GM18909 (cell line): ENCODE data around the gene CARHSP1.
"Not testable (repeated sequence)": the region's sequence is repeated elsewhere in the genome, so short reads cannot be mapped to it uniquely, and the experiment has no call there.

Source experiments
- ATAC-seq: cut with Tn5 transposase; IDR thresholded peaks from one replicate; pipeline ENCODE4 v1.9.1; 2021; ENCODE audit warnings: mild to moderate bottlenecking; ENCODE audit not compliant: unreplicated experiment, poor library complexity

Gene CARHSP1

DNA sequence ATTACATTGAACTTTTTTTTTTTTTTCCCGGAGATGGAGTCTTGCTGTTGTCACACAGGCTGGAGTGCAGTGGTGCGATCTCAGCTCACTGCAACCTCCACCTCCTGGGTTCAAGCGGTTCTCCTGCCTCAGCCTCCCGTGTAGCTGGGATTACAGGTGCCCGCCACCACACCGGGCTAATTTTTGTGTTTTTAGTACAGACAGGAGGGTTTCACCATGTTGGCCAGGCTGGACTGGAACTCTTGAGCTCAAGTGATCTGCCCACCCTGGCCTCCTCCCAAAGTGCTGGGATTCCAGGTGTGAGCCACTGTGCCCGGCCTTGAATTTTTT lies 5.0 kb upstream of the CARHSP1 start:
- ATAC-seq, result not testable (repeated sequence)

DNA sequence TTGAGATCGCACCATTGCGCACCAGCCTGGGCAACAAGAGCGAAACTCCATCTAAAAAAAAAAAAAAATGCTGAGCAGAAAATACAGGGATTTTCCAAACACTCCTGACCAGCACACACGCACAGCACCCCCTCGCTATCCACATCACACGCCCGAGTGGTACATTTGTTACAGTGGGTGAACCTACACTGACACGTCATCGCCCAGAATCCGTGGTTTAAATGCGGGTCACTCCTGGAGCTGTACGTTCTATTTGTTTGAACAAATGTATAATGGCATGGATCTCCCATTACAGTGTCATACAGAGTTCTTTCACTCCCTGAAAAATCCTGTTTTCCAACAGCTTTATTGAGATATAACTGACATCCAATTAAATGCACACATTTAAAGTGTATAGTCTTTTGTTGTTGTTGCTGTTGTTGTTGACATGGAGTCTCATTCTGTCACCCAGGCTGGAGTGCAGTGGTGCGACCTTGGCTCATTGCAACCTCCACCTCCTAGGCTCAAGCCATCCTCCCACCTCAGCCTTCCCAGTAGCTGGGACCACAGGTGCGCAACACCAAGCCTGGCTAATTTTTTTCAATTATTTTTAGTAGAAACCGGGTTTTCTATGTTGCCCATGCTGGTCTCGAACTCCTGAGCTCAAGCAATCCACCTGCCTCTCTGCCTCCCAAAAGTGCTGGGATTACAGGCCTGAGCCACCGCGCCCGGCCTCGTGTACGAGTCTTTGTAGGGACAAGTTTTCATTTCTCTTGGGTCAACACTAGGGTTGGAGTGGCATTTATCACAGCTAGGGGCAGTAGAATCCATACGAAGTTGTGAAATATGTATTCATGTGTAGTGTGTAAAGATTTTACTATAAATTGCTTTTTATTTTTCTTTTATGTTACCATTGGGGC lies 4.4 kb upstream of the CARHSP1 start:
- no peak for ATAC-seq

DNA sequence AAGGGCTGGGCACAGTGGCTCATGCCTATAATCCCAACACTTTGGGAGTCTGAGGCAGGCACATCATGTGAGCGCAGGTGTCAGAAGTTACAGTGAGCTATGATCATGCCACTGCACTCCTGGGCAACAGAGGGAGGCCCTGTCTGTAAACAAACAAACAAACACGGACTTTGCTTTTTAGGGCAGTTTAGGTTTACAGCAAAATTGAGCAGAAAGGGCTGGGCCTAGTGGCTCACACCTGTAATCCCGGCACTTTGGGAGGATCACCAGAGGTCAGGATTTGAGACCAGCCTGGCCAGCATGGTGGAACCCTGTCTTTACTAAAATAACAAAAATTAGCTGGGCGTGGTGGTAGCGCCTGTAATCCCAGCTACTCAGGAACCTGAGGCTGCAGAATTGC lies 3.3 kb upstream of the CARHSP1 start:
- ATAC-seq, result no peak

DNA sequence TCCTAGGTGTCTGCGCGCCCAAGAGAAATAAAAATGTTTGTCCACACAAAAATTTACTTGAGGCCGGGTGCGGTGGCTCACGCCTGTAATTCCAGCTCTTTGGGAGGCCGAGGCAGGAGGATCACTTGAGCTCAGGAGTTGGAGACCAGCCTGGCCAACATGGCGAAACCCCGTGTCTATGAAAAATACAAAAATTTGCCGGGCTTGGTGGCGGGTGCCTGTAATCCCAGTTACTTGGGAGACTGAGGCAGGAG lies 1.1 kb upstream of the CARHSP1 start:
- ATAC-seq, result not testable (repeated sequence)

DNA sequence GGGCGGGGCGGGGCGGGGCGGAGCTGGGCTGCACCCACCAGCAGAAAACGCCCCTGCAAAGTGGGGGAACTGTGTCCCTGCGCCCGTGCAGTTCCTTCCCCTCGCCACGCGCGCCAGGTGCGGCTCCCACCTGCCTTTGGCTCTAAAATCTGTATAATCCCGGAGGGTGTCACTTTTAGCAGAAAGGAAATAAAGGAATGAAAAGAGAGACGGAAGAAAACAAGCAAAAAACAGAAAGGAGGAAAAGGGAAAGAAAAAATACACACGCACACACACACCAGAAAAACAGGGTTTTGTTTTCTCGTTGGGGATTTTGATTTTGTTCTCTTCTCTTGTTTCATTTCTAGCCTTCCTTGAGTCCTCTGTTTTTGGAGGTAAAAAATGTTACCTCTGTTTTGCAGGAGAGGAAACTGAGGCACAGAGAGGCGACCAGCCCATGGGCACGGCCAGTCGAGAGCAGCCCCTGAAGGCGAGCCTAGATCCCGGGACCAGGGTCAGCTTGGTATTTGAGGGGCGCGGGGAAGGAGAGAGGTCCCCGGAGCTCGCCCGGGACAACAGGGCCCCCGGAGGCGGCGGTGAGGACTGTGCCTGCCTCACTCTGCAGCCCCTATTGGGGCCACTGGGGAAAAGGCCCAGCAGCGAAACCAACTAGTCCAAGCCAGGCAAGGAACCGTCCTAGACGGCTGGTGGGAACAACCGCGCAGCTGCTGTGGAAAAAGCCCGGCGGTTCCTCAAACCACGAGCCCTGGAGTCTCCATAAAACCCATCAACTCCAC lies 594 bp upstream of the CARHSP1 start:
- ATAC-seq, result no peak

DNA sequence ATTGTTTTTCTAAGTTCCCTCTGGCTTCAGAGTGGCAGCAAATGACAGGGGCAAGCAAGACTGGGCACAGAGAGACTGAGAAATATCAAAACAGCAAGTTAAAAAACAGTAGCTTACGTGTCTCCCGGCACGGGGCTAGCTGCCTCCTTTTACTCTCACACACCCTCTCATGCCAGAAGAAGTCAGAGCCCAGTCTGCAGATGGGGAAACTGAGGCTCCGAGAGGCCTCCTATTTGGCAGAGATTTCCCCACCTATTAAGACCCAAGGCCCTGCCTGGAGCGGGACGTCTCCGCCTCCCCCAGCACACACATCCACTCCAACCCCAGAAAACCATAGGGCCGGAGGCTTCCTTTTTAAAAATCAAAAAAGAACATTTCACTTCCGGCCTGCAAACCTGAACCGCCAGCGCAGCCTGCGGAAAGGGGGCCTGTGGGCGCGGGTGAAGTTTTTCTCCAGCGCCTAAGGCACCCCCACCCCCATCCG lies 832 bp downstream of the CARHSP1 start:
- ATAC-seq, result no peak

DNA sequence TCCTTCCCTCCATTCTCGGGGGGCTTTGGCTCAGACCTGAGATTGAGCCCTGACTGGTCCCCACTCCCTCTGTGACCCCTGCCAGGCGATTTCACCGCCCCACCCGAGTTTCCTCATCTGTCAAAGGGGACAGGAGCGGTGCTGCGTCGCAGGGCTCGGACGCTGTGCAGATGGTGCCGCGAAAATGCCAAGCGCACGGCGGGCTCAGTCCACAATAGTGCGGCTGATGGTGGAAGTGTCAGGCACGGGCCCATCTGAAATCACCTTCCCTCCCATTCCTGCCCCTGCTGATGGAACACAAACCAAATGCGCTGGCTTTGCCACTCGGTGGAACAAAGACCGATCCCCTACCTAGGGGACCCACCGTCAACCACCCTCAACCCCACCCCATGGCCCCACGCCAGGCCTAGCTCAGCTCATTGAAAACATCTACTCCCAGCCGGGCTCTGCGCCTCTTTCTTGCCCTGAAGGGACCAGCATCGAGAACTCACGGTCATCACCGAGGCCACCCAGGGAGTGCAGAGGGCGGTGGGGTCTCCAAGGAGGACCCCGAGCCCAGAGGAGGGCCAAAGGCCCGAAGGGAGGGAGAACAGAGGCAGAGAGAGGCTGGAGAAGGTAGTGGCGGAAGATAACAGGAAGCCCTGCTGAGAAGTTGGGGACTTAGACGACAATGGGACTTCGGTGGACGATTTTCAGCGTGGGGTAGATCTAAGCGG lies 1.4 kb downstream of the CARHSP1 start:
- ATAC-seq, result no peak

DNA sequence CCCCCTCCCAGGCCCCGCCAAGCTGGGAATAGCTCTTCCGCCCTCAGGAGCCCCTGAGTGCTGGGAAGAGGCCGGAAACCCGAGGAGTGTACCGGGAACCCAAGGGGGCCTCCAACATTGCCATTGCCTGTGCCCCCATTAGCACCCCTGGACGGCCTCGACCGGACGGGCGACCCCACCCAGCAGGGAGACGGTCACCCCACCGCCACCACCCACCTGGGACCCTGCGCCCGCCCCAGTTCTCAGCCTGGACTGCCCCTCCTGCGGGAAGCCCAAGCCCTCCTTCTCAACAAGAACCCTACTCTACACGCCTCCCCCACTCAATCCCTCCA lies 2.0 kb downstream of the CARHSP1 start:
- no peak for ATAC-seq

DNA sequence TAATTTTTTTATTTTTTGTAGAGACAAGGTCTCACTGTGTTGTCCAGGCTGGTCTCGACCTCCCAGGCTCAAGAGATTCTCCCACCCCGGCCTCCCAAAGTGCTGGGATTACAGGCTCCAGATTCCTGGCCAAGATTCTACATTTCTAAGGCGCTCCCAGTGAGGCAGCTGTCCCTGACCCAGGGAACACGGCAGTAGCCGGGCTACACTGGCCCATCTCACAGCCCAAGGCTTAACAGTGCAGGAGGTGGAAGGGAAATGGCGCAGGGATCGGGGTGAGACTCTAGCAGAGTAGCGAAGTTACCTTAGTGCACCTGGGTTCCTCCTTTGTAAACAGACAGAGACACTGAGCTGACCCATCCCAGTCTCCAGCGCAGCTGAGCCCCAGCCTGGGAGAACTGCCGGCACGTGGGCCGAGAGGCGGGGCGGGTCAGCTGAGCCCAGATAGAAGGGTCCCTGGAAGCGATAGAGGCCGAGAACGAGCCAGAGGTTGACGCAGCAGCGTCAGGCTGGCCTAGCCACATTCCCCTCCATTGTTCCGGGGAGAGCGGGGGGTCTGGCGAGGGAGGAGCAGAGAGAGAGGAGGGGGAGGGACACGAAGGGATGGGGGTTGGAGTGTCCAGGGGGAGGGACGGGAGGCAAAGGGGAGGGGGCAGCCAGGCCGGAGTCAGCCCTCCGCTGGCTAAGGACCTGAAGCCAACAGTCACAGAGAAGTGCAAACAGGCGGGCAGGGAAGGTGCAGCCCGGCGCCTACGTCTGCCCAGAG lies 2.5 kb downstream of the CARHSP1 start:
- ATAC-seq, result no peak

DNA sequence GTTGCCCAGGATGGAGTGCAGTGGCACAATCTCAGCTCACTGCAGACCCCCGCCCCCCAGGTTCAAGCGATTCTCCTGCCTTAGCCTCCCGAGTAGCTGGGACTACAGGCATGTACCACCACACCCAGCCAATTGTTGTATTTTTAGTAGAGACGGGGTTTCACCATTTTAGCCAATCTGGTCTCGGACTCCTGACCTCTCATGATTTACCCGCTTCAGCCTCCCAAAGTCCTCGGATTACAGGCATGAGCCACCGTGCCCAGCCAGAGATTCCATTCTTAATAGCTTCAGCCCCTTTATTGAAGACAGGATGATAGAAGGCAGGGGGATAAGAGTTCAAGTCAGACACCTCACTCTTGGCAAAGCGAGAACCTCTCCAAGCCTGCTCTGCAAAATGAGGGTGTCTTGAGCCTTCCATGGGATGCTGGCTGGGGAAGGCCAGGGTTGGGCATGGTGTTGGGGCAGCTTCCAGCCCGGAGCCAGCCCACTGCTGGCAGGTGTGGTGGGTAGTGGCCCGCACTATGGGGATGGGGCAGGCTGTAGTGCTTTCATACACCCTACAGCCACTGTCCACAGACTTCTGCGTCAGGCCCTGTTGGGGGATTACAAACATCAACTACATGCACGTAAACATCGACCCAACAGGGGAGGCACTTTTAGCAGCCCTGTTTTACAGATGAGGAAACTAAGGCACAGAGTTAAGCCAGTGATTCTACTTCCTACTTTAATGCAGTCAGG lies 3.5 kb downstream of the CARHSP1 start:
- no peak for ATAC-seq

DNA sequence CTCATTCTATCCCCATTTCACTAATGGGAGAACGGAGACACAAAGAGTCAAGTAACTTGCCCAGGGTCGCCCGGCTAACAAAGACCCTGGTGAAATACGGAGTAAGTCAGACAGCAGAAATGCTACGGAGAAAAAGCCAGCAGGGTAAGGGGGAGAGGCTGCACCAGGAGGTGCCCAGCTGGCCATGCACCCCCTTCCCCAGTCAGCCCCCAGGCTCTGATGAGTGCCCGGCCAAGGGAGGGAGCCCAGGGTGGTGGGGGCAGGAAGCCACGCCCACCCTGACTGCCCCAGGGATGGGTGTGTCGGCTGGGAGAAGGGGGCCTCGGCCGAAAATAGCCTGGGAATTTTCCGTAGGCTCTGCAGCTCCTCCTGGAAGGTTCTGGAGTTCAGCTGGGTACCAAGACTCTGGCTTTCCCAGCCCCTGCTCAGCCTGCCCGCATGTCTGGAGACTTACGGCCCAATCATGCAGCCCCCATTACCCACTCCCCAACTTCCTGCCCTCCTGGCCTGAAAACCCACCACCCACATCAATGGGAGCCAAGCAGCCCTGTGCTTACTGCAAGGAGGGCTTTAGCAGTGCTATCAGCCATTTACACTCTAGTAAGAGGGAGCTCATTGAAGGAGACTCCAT lies 4.2 kb downstream of the CARHSP1 start:
- no peak for ATAC-seq

DNA sequence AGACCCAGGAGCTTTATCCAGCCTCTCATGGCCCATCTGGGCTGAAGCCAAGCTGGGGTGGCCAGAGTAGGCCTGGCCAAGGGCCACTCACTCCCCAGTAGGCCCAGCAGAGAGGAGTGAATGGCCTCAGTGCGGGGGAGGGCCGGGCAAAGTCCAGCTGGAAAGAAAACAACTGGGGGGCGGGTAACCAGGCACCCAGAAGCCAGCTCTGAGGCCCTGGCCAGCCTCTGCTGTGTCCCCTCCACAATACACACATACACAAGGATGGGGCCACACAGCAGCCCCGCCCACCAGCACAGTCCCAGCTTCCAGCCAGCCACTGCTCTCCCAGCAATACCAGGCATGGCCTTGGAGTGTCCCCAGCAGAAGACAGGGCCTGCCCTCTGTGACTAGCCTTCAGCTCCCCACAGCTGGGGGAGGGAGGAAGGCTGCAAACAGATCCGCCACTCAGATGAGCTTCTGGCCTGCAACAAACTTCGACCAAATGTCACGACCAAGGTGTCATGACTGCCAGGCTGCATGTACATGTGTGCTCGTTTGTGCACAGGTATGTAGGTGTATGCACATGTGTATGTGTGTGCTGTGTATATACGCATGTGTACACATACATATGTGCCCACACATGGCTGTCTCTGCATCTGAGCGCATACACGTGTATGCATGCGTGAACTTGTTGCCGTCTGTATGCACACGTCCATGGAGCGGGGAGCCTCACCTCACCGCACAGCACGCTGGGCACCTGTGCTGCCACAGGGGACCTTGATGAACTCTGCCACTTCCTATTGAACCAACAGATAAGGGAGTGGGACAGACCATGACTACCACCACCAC lies 5.0 kb downstream of the CARHSP1 start:
- no peak for ATAC-seq

DNA sequence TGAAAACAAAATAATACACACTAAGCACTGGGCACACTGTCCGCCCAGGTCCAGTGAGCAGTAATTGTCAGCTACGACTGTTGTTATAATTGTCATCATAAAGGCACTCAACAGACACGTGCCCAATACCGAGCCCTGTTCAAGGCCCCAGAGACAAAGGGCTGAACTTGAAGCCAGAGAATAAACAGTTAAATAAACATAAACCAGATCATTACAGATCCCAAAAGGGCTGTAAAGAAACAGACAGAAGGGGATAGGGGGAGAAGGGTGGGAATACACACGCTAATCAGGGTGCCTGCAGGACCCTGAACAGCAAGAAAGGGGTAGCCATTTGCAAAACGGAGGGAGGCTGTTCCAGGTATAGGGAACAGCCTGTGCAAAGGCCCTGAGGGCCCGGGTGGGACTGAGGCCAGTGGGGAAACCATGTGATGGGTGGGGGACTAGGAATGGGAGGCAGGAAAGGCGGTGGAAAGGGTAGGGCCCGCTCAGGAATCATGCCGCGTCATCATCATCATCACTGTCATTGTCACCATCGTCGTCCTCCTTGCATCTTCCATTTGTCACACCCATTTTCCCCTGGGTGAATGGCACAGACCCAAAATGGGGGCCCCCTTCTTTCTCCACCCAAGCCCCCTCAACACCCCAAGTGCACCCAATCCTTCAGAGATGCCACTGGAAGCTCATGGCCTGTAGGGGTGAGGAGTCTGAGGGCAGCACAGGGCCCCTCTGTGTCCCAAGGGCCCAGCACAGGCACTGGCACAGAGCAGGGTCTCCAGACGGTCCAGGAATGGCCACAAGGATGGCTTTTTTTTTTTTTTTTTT lies 6.3 kb downstream of the CARHSP1 start:
- no peak for ATAC-seq

DNA sequence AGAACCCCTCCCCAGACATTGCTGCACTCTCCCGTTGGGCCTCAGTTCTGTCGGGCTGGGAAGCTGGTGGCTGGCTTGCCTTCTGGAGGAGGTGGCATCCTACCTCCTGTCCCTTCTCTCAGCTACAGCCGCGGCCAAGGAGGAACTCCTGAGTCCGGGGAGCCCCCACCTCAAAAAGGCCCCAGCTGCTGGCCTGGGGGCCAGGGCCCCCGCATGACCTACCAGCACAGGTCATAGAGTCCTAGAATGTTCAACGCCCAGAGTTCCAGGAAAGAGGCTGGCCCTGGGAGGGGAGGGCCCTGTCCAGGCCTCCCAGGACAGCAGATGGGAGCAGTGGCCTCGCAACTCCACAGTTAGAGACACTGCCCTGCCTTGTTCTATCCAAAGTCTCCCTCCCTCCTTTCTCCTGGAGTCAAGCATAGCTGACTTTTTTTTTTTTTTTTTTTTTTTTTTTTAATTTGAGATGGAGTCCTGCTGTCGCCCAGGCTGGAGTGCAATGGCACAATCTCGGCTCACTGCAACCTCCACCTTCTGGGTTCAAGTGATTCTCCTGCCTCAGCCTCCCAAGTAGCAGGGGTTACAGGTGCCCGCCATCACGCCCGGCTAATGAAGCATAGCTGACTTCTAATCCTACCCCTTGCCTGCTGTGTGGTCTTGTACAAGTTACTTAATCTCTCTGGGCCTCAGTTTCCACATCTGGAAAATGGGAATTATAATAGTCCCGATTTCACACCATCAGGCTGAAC lies 7.1 kb downstream of the CARHSP1 start:
- ATAC-seq, result no peak

DNA sequence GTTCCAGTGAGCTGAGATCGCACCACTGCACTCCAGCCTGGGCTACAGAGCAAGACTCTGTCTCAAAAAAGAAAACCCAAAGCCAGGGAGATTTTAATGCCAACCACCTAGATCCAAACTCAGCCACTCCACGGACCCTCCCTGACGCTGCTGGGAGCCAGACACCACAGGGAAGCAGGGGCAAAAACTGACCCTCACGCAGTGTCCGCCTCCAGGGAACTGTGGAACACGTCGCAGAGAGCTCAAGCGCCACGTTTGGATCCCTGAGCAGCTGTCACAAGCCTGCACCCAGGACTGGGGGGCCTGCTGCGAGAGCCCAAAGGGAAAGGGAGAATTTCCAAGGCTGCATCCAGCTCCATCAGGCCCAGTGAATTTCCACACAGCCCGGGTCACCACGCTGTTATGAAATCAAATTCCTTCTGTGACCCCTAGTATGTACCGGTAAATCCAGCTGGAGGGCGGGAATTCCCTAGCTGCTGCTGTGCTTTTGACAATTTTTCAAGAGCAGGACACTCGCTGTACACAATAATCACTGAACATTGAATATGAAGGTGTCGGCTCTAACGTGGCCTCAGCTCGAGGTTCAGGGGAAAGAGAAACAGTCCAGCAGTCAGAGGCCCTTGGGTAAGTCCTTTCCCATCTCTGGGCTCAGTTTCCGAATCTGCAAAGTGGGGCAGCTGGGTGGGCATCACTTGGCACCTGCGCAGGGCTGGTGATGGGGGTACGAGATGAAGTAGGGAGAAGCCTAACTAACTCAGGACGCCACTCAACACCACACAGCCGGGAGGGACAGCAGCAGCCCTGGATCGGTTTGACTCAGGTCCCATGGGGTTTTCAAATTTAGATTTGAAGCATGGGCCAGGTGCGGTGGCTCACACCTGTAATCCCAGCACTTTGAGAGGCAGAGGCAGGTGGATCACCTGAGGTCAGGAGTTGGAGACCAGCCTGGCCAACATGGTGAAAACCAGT lies 8.6 kb downstream of the CARHSP1 start:
- no peak for ATAC-seq
